C4-2B (cell line): Measurements from ENCODE around the gene DLG2.
"Not testable (repeated sequence)": the region's sequence is repeated elsewhere in the genome, so short reads cannot be mapped to it uniquely, and the experiment has no call there.

ENCODE experiments used
- ZFX ChIP-seq: fragments of 450-650 bp; IDR thresholded peaks from 2 replicates; pipeline ENCODE4 v1.6.1; 2017
- TF ChIP-seq, protein P1 (sequence below): fragments of 450-650 bp; conservative IDR thresholded peaks from 2 replicates; pipeline ENCODE4 v1.5.1; 2017; ENCODE audit warnings: mild to moderate bottlenecking

DNA sequence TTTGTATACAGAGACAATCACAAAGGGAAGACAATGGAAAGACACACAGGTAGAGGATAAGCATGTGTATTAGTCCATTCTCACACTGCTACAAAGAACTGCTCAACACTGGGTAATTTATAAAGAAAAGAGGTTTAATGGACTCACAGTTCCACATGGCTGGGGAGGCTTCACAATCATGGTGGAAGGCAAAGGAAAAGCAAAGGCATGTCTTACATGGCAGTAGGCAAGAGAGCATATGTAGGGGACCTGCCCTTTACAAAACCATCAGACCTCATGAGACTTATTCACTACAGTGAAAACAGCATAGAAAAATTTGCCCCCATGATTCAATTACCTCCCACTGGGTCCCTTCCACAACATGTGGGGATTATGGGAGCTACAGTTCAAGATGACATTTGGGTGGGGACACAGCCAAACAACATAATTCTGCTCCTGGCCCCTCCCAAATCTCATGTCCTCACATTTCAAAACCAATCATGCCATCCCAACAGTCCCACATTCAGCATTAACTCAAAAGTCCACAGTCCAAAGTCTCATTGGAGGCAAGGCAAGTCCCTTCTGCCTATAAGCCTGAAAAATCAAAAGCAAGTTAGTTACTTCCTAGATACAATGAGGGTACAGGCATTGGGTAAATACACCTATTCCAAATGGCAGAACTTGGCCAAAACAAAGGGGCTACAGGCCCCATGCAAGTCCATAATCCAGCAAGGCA lies 44.0 kb upstream of the DLG2 start:
- TF ChIP-seq, protein P1, sequence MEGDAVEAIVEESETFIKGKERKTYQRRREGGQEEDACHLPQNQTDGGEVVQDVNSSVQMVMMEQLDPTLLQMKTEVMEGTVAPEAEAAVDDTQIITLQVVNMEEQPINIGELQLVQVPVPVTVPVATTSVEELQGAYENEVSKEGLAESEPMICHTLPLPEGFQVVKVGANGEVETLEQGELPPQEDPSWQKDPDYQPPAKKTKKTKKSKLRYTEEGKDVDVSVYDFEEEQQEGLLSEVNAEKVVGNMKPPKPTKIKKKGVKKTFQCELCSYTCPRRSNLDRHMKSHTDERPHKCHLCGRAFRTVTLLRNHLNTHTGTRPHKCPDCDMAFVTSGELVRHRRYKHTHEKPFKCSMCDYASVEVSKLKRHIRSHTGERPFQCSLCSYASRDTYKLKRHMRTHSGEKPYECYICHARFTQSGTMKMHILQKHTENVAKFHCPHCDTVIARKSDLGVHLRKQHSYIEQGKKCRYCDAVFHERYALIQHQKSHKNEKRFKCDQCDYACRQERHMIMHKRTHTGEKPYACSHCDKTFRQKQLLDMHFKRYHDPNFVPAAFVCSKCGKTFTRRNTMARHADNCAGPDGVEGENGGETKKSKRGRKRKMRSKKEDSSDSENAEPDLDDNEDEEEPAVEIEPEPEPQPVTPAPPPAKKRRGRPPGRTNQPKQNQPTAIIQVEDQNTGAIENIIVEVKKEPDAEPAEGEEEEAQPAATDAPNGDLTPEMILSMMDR = not testable (repeated sequence)
- not testable (repeated sequence) for TF ChIP-seq ZFX
